ENCODE data around the gene DNMT1.
"Not testable (repeated sequence)": the region's sequence is repeated elsewhere in the genome, so short reads cannot be mapped to it uniquely, and the experiment has no call there.

Gene DNMT1

DNA sequence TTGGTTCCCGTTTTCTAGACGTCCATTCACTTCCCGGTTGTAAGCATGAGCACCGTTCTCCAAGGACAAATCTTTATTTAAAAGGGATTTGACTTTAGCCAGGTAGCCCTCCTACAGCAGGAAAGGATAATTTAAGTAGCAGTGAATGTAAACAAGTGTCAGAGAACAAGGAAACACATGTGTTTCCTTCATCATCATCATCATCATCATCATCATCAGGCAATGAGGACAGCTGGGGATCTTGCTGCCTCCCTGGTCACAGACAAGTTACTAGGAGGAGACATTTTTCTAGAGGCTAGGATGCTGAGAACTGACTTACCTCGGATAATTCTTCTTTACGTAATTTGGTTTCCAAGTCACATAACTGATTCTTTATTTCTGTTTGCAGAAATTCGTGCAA lies 14.3 kb downstream of the DNMT1 start:
- Histone ChIP-seq H3K27ac (no peak overlapping the region), H3K4me3 (ENCODE audit: low read depth in 1 of 2, low read length in 1 of 2) (no peak overlapping the region), H3K36me3 (peaks cover 55% of the 10 kb centered on the region), H3K27me3 (no peaks in the 10 kb centered on the region), H3K9me3 (no peaks in the 10 kb centered on the region), H3K4me1 (ENCODE audit: control insufficient read depth in 1 of 2, insufficient read depth in 1 of 2, low read depth in 1 of 2, low read length in 1 of 2) (no peaks in the 10 kb centered on the region)
- TF ChIP-seq, protein P1, sequence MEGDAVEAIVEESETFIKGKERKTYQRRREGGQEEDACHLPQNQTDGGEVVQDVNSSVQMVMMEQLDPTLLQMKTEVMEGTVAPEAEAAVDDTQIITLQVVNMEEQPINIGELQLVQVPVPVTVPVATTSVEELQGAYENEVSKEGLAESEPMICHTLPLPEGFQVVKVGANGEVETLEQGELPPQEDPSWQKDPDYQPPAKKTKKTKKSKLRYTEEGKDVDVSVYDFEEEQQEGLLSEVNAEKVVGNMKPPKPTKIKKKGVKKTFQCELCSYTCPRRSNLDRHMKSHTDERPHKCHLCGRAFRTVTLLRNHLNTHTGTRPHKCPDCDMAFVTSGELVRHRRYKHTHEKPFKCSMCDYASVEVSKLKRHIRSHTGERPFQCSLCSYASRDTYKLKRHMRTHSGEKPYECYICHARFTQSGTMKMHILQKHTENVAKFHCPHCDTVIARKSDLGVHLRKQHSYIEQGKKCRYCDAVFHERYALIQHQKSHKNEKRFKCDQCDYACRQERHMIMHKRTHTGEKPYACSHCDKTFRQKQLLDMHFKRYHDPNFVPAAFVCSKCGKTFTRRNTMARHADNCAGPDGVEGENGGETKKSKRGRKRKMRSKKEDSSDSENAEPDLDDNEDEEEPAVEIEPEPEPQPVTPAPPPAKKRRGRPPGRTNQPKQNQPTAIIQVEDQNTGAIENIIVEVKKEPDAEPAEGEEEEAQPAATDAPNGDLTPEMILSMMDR (IDR thresholded peaks at IDR 0.05), result no peak

DNA sequence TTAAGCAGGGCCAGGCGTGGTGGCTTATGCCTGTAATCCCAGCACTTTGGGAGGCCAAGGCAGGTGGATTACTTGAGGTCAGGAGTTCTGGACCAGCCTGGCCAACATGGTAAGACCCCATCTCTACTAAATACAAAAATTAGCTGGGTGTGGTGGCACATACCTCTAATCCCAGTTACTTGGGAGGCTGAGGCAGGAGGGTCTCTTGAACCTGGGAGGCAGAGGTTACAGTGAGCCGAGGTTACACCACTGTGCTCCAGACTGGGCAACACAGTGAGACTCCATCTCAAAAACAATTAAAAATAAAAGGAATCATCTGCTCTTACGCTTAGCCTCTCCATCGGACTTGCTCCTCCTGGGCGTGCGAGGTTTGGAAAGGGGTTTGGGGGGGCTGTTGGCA lies 14.7 kb downstream of the DNMT1 start:
- not testable (repeated sequence) for H3K27ac ChIP-seq; H3K4me3 ChIP-seq (ENCODE audit: low read depth in 1 of 2, low read length in 1 of 2); H3K4me1 ChIP-seq (ENCODE audit: control insufficient read depth in 1 of 2, insufficient read depth in 1 of 2, low read depth in 1 of 2, low read length in 1 of 2); H3K27me3 ChIP-seq; H3K9me3 ChIP-seq
- peaks cover 57% of the 10 kb centered on the region for H3K36me3 ChIP-seq

DNA sequence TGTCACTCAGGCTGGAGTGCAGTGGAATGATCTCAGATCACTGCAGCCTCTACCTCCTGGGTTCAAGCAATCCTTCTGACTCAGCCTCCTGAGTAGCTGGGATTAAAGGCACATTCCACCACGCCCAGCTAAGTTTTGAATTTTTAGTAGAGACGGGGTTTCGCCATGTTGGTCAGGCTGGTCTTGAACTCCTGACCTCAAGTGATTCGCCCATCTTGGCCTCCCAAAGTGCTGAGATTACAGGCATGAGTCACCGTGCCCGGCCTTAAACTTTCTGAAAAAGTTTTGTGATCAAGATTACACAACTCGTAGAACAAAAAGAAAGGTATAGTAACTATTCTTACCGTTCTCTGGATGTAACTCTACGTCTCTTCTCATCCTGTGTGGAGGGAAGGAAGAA lies 21.2 kb downstream of the DNMT1 start:
- Histone ChIP-seq H3K4me1 (ENCODE audit: control insufficient read depth in 1 of 2, insufficient read depth in 1 of 2, low read depth in 1 of 2, low read length in 1 of 2) (no peaks in the 10 kb centered on the region), H3K27ac (no peak overlapping the region), H3K4me3 (ENCODE audit: low read depth in 1 of 2, low read length in 1 of 2) (no peak overlapping the region)

DNA sequence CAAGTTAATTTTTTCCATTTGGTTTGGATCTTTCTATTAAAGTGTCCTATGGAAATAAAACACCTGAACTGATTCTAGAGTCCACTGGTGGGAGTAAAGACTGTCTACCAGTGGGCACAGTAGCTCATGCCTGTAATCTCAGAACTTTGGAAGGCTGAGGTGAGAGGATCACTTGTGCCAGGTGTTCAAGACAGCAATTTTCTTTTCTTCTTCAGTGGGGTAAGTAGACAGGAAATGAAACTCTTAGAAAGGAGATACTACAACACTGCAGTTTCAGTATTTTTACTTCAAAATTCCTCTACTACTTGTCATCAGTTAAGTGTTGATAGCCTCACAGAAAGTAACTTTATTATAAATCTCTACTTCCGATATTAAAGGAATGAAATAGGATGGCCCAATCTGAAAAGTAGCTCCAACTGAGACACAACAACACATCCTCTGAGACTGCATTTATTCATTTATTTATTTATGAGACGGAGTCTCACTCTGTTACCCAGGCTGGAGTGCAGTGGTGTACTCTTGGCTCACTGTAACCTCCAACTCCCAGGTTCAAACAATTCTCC lies 26.3 kb downstream of the DNMT1 start:
- Histone ChIP-seq H3K27me3 (no peaks in the 10 kb centered on the region), H3K36me3 (peaks cover 87% of the 10 kb centered on the region), H3K4me3 (ENCODE audit: low read depth in 1 of 2, low read length in 1 of 2) (no peak overlapping the region), H3K9me3 (no peaks in the 10 kb centered on the region), H3K27ac (no peak overlapping the region), H3K4me1 (ENCODE audit: control insufficient read depth in 1 of 2, insufficient read depth in 1 of 2, low read depth in 1 of 2, low read length in 1 of 2) (no peaks in the 10 kb centered on the region)
- TF ChIP-seq, protein P1 (IDR thresholded peaks at IDR 0.05), result no peak

More for the DNA sequence above, 21.2 kb downstream of the DNMT1 start:
- TF ChIP-seq, protein P1 (IDR thresholded peaks at IDR 0.05), result no peak
- Histone ChIP-seq H3K27me3 (no peaks in the 10 kb centered on the region), H3K9me3 (no peaks in the 10 kb centered on the region), H3K36me3 (peaks cover 72% of the 10 kb centered on the region)

DNA sequence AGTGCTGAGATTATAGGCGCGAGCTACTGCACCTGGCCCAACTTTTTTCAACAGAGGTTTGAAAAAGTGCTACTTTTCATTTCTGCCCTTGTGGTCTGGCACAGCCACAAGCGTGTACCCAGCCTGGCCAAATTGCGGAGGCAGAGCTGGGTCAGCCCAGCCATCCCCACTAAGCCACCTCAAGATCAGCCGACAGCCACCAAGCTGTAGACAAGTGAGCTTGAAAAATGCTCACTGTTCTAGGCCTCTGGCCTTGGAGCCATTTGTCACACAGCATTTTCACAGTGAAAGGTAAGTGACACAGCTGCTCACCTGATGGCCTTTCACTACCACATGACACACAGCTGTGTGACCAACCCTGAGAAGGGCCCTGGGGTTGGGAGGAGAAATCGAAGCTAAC lies 27.3 kb downstream of the DNMT1 start:
- TF ChIP-seq, protein P1 (IDR thresholded peaks at IDR 0.05), result no peak
- H3K4me1 ChIP-seq (ENCODE audit: control insufficient read depth in 1 of 2, insufficient read depth in 1 of 2, low read depth in 1 of 2, low read length in 1 of 2), result no peaks in the 10 kb centered on the region
- no peaks in the 10 kb centered on the region for H3K9me3 ChIP-seq
- H3K27me3 ChIP-seq, result no peaks in the 10 kb centered on the region
- H3K36me3 ChIP-seq, result peaks cover 84% of the 10 kb centered on the region
- no peak overlapping the region for H3K4me3 ChIP-seq (ENCODE audit: low read depth in 1 of 2, low read length in 1 of 2)
- no peak overlapping the region for H3K27ac ChIP-seq

DNA sequence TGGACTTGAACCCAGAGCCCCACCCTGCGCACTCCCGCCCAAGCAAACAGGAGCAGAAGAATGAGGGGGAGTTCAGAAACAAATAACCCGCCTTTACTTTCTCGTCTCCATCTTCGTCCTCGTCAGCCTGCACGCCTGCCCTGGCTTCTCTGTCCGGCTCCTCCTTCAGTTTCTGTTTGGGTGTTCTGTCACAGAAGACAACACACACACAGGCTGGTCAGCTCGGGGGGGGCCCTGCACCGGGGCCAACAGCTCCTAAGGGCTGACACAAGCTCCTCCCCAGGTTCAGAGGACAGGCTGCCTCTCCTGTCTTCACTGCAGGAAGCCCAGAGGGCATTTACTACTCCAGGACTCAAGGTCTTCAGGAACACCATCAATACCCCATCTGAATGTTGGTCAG lies 28.3 kb downstream of the DNMT1 start:
- H3K27ac ChIP-seq, result not testable (repeated sequence)

DNA sequence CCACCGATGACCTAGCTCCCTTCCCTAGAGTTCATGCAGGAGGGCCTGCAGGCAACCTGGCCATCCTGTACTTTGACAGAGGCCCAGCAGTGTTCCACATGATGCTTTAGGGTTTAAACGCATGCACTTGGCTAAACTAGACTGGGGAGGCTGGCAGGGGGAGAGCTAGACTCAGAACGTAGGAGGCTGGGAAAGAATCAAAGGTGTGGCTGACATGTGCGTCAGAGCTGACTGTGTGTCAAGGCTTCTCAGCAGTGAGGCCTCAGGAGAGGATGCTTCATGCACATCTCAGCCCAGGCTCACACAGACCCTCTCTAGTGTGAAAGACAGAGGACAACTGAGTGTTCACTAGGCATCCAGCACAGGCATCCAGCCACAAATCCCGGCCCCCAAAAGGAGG lies 28.7 kb downstream of the DNMT1 start:
- no peak overlapping the region for H3K4me3 ChIP-seq (ENCODE audit: low read depth in 1 of 2, low read length in 1 of 2)
- TF ChIP-seq, protein P1 (IDR thresholded peaks at IDR 0.05), result no peak
- no peaks in the 10 kb centered on the region for H3K27me3 ChIP-seq
- H3K9me3 ChIP-seq, result no peaks in the 10 kb centered on the region
- H3K27ac ChIP-seq, result no peak overlapping the region
- H3K36me3 ChIP-seq, result peaks cover 82% of the 10 kb centered on the region
- H3K4me1 ChIP-seq (ENCODE audit: control insufficient read depth in 1 of 2, insufficient read depth in 1 of 2, low read depth in 1 of 2, low read length in 1 of 2), result no peaks in the 10 kb centered on the region

More for the DNA sequence above, 28.3 kb downstream of the DNMT1 start:
- not testable (repeated sequence) for H3K4me1 ChIP-seq (ENCODE audit: control insufficient read depth in 1 of 2, insufficient read depth in 1 of 2, low read depth in 1 of 2, low read length in 1 of 2); H3K4me3 ChIP-seq (ENCODE audit: low read depth in 1 of 2, low read length in 1 of 2); H3K27me3 ChIP-seq; H3K9me3 ChIP-seq
- peaks cover 82% of the 10 kb centered on the region for H3K36me3 ChIP-seq

Data from neutrophil (primary cell).